ENCODE measurements around the gene RAVER1.

DNA sequence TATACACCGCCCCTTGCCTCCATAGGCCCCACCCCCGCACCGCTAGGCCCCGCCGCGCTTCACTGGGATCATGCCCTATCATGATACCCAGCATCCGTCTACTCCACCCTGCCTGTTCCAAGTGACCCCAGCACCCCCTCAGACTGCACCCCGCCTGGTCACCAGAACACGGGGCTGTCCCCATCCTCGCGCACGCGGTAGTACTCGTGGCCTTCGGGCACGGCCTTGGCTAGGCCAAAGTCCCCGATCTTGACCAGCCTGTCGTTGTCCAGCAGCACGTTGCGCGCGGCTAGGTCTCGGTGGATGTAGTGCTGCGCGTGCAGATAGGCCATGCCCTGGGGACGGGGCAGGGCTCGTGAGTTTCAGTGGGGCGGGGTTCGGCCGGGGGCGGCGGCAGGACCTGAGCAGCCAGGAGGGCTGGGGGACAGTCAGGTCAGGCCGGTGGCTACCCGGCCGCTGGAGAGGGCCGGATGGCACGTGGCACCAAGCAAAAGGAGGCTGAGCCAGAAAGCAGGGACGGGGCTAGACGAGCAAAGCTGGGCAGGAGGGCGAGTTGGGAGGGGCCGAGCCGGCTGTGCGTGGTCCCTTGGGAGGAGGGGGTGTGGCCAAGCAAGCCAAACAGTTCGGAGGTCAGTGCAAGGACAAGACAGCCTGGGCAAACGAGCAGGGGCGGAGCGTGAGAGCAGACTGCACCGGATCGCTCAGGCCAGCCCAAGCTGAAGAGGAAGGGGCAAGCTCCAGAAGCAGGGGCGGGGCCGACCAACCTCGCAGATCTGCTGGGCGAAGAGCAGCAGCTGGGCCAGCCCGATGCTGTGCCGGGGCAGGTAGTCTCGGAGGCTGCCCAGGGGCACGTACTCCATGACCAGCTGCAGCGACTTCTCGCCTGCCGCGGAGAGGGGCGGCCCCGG is 19.7 kb upstream of the RAVER1 start:
- TF ChIP-seq CTCF (IDR thresholded peaks at IDR 0.05) (no peak), POLR2A (IDR thresholded peaks at IDR 0.05) (no peak), POLR2AphosphoS5 (IDR thresholded peaks at IDR 0.05; ENCODE audit: insufficient read depth in 1 of 2, low read depth in 1 of 2) (no peak)

All from vagina (tissue), 2 donors.